IPS-15b (cell line): ENCODE data around the gene ADAMTS19.
A peak's percentile ranks its signal among the peaks of the same experiment; 100 is the strongest.

Source experiments
- H3K27me3 ChIP-seq: one replicate; pipeline ENCODE4 v1.6.1; 2013; ENCODE audit warnings: low read length; ENCODE audit not compliant: control insufficient read depth, insufficient read depth
- H3K36me3 ChIP-seq: one replicate; pipeline ENCODE4 v1.6.1; 2013; ENCODE audit warnings: low read length; ENCODE audit not compliant: control insufficient read depth, insufficient read depth
- H3K4me1 ChIP-seq: one replicate; pipeline ENCODE4 v1.6.1; 2013; ENCODE audit warnings: mild to moderate bottlenecking, low read length; ENCODE audit not compliant: control insufficient read depth, insufficient read depth
- H3K4me3 ChIP-seq: one replicate; pipeline ENCODE4 v1.5.1; 2013; ENCODE audit warnings: low read depth, low read length
- H3K9ac ChIP-seq: one replicate; pipeline ENCODE4 v1.6.1; 2013; ENCODE audit warnings: low read depth, mild to moderate bottlenecking, low read length
- H3K9me3 ChIP-seq: one replicate; pipeline ENCODE4 v1.6.1; 2013; ENCODE audit warnings: mild to moderate bottlenecking, low read length; ENCODE audit not compliant: control insufficient read depth, insufficient read depth

The ADAMTS19 gene

DNA sequence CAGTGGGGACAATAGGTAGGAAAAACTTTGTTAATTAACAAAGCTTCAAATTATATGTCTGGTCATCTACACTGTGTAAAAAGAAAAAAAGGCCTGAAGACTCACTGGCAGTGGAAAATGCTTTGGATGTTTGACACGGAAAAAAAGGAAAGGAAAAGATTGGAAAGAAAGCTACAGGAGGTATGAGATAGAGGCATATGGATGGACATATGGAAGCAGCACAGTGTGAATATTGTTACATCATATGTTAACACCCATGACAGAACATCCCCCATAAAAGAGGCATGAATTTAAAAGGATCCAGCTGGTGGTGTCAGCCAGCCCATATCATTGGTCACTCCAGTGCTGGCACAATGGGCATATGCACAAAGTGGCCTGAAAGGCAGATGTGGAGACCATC, 19.0 kb upstream of the ADAMTS19 start:
- H3K27me3 ChIP-seq = no peaks in the 10 kb centered on the region
- H3K9me3 ChIP-seq = no peaks in the 10 kb centered on the region
- no peaks in the 10 kb centered on the region for H3K36me3 ChIP-seq
- no peak overlapping the region for H3K9ac ChIP-seq
- H3K4me3 ChIP-seq = no peak overlapping the region
- no peaks in the 10 kb centered on the region for H3K4me1 ChIP-seq

DNA sequence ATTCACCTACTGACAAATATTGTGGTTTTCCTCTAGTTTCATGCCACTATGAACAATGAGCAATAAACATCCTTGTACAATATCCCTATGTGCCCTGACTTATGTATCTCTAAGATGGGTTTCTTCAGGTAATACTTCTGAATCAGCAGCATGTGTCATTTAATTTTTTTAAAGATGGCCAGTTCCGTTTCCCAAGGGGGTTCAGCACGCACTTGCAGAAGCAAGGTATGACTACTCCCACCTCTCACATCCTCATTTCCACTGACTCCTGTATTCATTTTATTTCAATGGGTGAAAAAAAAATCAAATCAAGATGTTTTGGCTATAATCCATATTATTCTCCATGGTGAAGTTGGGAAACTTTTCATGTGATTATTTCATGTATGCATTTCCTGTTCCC, 14.7 kb upstream of the ADAMTS19 start:
- H3K27me3 ChIP-seq = no peaks in the 10 kb centered on the region
- H3K9ac ChIP-seq = no peak overlapping the region
- no peaks in the 10 kb centered on the region for H3K9me3 ChIP-seq
- H3K36me3 ChIP-seq = no peaks in the 10 kb centered on the region
- H3K4me3 ChIP-seq = no peak overlapping the region
- no peaks in the 10 kb centered on the region for H3K4me1 ChIP-seq

DNA sequence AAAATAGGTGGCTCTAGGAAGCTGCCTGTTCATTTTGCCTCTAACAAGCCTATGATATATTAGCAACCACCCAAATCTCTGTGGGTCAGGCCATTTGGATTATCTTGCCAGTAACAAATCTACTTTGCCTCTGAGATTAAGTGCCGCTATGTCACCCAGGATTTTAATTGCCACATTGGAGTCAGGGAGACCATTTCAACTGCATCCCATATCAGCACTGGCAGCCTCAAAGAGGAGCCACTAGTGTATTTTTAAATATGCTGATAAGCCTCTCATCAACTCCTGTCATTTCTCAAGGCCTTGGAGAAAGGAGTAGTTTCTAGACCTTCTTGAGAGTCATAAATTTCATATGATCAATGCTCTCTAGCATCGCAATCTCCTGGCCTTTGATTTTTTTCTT, 12.1 kb upstream of the ADAMTS19 start:
- Histone ChIP-seq H3K27me3 (no peaks in the 10 kb centered on the region), H3K9ac (no peak overlapping the region), H3K4me1 (no peaks in the 10 kb centered on the region), H3K9me3 (no peaks in the 10 kb centered on the region), H3K36me3 (no peaks in the 10 kb centered on the region), H3K4me3 (no peak overlapping the region)

DNA sequence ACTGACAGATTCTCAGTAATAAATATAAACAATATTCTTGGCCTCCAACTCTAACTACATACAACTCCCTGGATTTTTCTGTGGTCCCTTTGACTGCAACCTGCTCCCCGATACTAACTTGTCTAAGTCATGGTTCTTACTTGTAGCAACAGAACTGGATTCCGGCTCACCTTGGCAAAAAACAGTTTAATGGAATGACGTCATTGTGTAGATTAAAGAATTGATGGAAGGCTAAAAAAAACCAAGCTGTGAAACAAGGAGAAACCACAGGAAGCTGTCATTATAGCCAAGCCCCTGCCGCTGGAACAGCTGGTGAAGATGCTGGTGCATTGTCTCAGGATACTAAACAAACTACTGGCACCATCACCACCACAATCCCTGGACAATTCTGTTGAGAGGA, 11.4 kb upstream of the ADAMTS19 start:
- Histone ChIP-seq H3K4me3 (no peak overlapping the region), H3K36me3 (no peaks in the 10 kb centered on the region), H3K9me3 (no peaks in the 10 kb centered on the region), H3K27me3 (no peaks in the 10 kb centered on the region), H3K4me1 (no peaks in the 10 kb centered on the region), H3K9ac (no peak overlapping the region)

DNA sequence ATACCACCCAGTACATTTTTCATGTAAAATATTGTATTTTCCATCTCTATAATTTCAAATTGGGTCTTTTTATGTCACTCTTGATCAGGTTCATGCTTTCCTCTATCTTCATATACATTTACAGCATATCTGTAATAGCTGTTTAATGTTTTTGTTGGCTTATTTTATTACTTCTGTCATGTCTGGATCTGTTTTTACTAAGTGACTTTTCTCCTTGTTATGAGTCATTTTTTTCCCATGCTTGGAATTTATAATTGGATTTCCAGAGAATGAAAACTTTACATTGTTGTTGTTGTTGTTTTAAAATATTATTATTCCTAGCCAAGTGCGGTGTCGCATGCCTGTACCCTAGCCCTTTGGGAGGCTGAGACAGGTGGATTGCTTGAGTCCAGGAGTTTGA, 5.6 kb upstream of the ADAMTS19 start:
- no peak overlapping the region for H3K4me3 ChIP-seq
- H3K9me3 ChIP-seq = no peaks in the 10 kb centered on the region
- no peaks in the 10 kb centered on the region for H3K4me1 ChIP-seq
- no peaks in the 10 kb centered on the region for H3K27me3 ChIP-seq
- no peaks in the 10 kb centered on the region for H3K36me3 ChIP-seq
- no peak overlapping the region for H3K9ac ChIP-seq

DNA sequence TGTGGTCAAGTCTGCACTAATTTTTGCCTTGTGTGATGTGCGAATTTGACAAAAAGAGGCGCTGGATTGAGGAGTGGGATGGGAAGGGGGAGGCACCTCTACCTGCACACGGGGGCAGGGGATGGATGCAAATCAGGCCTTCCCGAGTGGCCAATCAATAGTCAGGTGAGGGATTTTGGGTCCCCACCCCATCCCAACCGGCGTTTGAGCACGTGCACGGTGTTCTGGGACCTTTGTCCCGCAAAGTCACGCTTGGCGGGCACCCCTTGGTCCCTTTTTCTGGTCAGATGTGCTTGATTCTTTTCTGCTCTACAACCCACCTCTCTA, 685 bp upstream of the ADAMTS19 start:
- Histone ChIP-seq H3K4me1 (peaks cover 5% of the 10 kb centered on the region), H3K9ac (peak overlapping the region; percentile 67), H3K9me3 (no peaks in the 10 kb centered on the region), H3K27me3 (peaks cover 6% of the 10 kb centered on the region), H3K4me3 (peak overlapping the region; percentile 69), H3K36me3 (no peaks in the 10 kb centered on the region)

DNA sequence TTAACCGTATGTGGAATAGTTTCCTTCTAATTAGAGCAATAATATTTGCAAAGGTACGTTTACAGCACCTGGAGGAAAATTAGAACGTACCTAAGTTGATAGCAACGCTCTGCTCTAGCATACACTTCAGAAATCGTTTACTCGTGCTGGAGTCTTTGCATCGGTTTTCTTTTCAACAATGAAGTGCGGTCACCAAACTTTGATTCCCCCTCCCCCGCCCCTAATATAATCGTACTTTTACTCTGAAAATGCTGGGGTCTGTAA, 506 bp downstream of the ADAMTS19 start:
- H3K4me3 ChIP-seq = peak overlapping the region; percentile 91
- no peaks in the 10 kb centered on the region for H3K9me3 ChIP-seq
- H3K9ac ChIP-seq = peak overlapping the region; percentile 85
- H3K4me1 ChIP-seq = peaks cover 5% of the 10 kb centered on the region
- H3K36me3 ChIP-seq = no peaks in the 10 kb centered on the region
- H3K27me3 ChIP-seq = peaks cover 6% of the 10 kb centered on the region

DNA sequence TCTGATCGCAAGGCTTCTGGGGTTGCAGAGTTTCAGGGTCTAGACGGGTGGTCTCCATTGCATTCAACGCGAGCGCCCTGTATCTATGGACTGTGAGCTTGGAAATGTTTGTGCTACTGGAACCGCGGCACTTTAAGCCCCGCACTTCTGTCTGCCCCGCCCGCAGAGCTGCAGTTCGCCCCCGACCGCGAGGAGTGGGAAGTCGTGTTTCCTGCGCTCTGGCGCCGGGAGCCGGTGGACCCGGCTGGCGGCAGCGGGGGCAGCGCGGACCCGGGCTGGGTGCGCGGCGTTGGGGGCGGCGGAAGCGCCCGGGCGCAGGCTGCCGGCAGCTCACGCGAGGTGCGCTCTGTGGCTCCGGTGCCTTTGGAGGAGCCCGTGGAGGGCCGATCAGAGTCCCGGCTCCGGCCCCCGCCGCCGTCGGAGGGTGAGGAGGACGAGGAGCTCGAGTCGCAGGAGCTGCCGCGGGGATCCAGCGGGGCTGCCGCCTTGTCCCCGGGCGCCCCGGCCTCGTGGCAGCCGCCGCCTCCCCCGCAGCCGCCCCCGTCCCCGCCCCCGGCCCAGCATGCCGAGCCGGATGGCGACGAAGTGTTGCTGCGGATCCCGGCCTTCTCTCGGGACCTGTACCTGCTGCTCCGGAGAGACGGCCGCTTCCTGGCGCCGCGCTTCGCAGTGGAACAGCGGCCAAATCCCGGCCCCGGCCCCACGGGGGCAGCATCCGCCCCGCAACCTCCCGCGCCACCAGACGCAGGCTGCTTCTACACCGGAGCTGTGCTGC, 1.0 kb downstream of the ADAMTS19 start:
- Histone ChIP-seq H3K36me3 (no peaks in the 10 kb centered on the region), H3K9ac (peak overlapping the region; percentile 85), H3K4me1 (peaks cover 5% of the 10 kb centered on the region), H3K4me3 (peak overlapping the region; percentile 91), H3K27me3 (peaks cover 6% of the 10 kb centered on the region), H3K9me3 (no peaks in the 10 kb centered on the region)

DNA sequence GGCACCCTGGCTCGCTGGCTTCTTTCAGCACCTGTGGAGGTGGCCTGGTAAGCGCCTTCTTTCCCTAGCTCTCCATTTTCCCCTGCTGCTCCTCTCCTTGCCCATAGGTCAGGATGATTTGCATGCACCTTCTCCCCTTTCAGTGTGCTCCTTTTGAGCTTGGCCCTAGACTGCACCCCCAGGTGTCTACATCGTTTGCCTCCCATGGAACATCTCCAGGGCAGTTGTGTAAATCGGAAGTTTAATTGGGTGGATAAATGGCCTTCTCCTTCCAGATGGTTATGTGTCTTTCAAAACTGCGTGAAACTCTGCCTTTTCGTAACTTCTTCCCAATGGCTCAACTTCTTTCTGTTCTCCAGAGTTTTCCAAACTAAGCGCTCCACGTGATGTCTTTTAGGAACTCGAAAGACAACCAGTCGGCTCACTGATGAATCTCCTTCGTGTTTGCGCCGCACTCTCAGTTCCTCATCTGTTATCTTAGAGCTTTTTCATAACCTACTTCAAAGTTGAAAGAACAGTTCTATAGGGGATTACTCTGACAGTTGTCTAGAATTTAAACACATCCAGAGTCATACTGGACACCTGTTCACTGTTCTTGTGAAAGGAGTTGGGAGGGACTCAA, 1.7 kb downstream of the ADAMTS19 start:
- H3K9me3 ChIP-seq = no peaks in the 10 kb centered on the region
- H3K4me3 ChIP-seq = peak overlapping the region; percentile 91
- H3K9ac ChIP-seq = peak overlapping the region; percentile 85
- peaks cover 6% of the 10 kb centered on the region for H3K27me3 ChIP-seq
- H3K36me3 ChIP-seq = no peaks in the 10 kb centered on the region
- peaks cover 5% of the 10 kb centered on the region for H3K4me1 ChIP-seq

DNA sequence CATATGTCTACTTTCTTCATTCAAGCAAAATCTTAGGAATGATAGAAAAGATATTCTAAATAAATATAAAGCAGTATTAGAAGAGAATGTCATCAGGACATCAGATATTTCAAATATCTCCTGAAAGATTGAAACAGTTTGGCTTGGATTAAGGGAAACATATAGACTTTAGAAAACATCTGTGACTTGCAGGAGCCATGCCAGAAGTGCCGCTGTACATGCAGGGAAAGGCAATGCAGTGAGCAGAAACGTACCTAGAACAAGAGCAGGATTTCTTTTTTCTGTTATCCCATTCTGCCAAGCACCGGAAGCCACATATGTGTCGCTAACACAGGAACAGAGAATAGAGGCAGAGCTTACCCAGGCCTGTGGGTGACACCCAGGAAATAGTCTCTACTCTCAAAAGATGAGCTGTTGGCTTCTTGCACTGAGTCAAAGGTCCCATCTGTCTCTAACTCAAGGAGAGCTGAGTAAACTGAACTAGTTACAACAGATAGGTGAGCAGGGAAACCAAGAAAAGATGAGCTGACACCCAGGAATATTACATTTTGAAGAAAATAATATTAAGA, 5.8 kb downstream of the ADAMTS19 start:
- Histone ChIP-seq H3K9me3 (no peaks in the 10 kb centered on the region), H3K4me3 (no peak overlapping the region), H3K9ac (no peak overlapping the region), H3K4me1 (peaks cover 5% of the 10 kb centered on the region), H3K27me3 (peaks cover 6% of the 10 kb centered on the region), H3K36me3 (no peaks in the 10 kb centered on the region)

DNA sequence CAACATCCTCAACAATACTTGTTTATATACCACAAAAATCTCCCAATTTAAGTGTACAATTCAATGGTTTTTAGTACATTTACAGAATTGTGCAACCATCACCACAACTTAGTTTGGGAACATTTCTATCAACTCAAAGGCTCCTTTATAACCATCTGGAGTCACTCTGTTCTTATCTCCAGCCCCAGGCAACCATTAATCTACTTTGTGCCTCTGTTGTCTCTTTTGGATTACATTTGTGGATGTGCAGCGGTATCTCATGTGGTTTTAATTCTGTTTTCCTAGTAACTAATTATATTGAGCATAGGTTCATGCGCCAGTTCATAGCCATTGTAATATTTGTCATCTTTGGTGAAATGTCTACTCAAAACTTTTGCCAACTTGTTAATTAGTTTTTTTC, 14.4 kb downstream of the ADAMTS19 start:
- H3K36me3 ChIP-seq = no peaks in the 10 kb centered on the region
- H3K27me3 ChIP-seq = no peaks in the 10 kb centered on the region
- H3K4me1 ChIP-seq = no peaks in the 10 kb centered on the region
- H3K9me3 ChIP-seq = no peaks in the 10 kb centered on the region
- H3K9ac ChIP-seq = no peak overlapping the region
- no peak overlapping the region for H3K4me3 ChIP-seq

DNA sequence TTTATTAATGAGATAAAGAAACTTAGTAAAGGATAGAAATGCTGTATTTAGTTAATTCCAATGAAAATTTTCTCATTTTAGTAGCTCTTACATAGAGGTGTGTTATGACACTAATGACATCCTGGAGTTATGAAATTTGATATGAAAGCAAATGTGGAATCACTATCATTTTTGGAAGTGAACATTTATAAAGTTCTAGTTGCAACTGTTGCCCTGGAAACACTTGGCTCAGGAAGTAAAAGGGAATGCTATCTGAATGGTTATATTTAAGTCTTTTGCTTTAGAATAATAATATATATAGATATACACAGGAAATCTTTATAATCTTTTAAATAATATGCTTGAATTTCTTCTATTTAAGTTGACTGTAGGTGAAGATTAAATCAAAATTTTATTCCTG, 16.7 kb downstream of the ADAMTS19 start:
- H3K9ac ChIP-seq = no peak overlapping the region
- H3K4me1 ChIP-seq = no peaks in the 10 kb centered on the region
- no peaks in the 10 kb centered on the region for H3K9me3 ChIP-seq
- no peak overlapping the region for H3K4me3 ChIP-seq
- no peaks in the 10 kb centered on the region for H3K27me3 ChIP-seq
- H3K36me3 ChIP-seq = no peaks in the 10 kb centered on the region
